GM18526 (cell line): ENCODE results near the gene IL32.

Experiments
- POLR2A ChIP-seq: IDR thresholded peaks from 3 replicates; pipeline ENCODE4 v1.6.1; 2011; ENCODE audit not compliant: insufficient read length; ENCODE audit errors: extremely low read depth

Gene IL32

GRCh38 chr16:3038256-3038655 is 27.2 kb upstream of the IL32 start:
- TF ChIP-seq POLR2A = no peak

DNA sequence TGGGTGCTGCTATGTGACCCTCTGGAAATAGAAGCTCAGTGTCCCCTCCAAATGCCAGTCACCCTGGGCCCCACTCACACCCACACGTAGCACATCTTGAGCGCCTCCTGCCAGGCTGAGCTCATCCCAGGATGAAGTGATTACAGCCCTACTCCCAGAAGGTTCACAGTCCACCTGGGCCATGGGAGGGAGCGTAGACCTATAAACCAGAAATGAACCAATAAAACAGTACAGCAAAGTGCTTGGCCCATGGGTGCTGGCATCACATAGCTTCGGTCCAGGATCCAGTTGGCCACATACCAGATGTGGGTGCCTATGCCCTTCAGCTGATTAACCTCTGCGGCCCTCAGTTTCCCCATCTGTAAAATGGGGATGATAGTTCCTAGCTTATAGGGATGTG is 26.5 kb upstream of the IL32 start:
- TF ChIP-seq POLR2A = no peak

GRCh38 chr16:3042376-3042775 is 23.1 kb upstream of the IL32 start:
- TF ChIP-seq POLR2A = no peak

DNA sequence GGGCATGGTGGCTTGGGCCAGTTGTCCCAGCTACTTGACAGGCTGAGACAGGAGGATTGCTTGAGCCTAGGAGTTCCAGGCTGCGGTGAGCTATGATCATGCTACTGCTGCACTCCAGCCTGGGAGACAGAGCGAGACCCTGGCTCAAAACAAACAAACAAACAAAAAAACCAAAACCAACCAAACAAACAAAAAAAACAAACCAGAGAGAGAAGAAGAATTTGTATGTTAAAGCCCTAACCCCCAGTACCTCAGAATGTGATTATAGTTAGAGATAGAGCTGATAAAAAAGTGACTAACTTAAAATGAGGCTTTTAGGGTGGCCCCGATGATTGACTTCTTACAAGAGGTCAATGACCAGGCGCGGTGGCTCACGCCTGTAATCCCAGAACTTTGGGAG is 20.7 kb upstream of the IL32 start:
- TF ChIP-seq POLR2A = no peak

GRCh38 chr16:3045758-3046640 is 19.4 kb upstream of the IL32 start, which contains the start of gene MMP25:
Gene MMP25, plus strand, starts transcription at chr16:3046561. Its CDS starts 357 bp downstream, at chr16:3046918.
- no peak for TF ChIP-seq POLR2A

DNA sequence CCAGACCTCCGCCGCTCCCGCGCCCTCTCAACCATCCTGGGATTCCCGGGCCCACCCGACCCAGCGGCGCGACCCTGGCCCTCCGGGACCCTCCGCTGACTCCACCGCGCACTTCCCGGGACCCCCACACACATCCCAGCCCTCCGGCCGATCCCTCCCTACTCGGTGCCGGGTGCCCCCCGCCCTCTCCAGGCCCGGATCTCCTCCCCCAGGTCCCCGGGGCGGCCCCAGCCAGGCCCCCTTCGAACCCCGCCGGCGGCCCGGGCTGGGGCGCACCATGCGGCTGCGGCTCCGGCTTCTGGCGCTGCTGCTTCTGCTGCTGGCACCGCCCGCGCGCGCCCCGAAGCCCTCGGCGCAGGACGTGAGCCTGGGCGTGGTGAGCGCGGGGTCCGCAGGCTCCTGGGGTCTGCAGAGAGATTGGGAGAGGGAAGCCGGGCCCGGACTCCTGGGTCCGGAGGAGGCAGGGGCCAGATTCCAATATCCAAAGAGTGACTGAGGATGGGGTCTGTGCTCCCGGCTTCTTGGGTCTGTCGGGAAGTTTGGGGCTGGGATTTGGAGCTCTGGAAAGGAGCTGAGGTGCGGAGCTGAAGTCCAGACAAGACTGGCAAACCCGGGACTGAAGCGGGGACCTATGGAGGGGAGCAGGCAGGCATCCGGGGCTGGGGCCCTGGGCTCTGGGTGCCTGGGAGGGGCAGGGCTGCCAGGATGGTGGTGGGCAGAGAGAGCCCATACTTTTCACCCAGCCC is 18.6 kb upstream of the IL32 start:
- TF ChIP-seq POLR2A = no peak

DNA sequence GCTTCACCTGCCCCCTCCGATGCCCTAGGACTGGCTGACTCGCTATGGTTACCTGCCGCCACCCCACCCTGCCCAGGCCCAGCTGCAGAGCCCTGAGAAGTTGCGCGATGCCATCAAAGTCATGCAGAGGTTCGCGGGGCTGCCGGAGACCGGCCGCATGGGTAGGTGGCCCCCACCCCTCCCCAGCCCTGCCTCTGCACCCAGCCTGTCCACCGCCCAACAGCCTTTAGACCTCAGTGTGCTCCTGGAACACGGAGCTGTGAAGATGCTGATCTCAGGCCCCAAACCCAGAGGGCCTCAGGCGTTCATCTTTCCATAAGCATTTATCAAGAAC is 18.1 kb upstream of the IL32 start:
- TF ChIP-seq POLR2A = no peak

- TF ChIP-seq POLR2A = no peak
Observed at GRCh38 chr16:3049921-3050481, 15.4 kb upstream of the IL32 start.

- no peak for TF ChIP-seq POLR2A
Observed at GRCh38 chr16:3050487-3050886, 15.0 kb upstream of the IL32 start.

DNA sequence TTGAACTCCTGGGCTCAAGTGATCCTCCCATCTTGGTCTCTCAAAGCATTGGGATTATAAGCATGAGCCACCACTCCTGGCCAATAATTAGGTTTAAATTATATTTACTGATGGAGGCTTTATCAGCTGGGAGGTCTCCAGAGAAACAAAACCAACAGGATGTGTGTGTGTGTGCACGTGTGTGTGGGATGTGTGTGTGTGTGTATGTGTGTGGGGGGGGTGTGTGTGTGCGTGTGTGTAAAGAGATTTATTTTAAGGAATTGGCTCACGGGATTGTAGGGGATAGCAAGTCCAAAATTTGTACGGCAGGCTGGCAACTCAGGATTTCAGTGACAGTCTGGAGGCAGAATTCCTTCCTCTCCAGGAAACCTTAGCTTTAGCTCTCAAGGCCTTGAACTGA is 14.4 kb upstream of the IL32 start:
- no peak for TF ChIP-seq POLR2A

DNA sequence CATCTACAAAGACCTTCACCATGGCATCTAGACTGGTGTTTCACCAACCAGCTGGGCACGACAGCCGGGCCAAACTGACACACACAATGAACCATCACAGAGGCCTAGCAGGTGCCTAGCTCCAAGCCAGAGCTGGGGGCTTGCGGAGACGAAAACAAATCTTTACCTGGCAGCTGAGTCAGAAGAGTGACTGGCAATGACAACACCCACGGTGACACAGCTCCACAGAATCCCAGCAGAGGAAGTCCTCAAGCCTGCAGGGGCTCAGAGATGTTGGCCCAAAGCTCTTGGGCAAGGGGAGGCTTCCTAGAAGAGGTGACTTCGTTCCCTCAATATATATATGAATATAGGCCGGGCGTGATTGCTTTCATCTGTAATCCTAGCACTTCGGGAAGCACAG is 13.9 kb upstream of the IL32 start:
- TF ChIP-seq POLR2A = no peak

DNA sequence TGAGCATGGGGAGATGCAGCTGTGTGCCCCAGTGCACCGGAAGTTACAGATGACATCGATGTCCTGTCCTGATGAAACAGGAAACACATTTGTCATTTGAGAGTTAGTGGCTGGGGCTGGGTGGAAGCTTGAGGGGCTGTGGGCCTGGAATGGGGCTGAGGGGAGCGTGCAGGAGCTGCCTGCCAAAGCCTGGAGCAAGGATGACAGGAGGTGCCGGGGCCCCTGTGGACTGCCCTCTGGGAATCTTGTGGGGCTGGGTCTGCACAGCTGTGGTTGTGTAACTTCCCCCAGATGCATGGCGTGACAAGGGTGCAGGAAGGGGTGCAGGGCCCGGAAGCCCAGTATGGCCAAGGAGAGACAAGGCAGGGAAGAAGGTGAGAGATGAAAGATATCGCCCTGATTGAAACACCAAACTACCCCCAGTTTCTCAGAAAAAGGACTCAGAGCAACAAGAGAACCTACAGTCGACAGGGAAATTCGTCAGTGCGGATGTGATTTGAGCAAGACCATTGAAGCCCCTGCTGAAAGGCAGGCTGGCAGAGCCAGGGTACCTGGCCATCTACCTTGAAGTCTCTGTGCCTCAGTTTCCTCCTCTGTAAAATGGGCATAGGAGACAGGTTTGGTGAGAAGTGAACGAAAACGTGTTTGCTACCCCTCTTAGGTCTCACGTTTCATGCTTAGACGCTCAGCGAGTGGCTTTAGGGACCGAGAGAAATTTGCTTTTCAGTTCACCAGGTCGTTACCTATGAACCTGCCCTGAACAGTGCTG is 10.3 kb upstream of the IL32 start:
- TF ChIP-seq POLR2A = no peak

GRCh38 chr16:3056336-3057180 is 8.9 kb upstream of the IL32 start:
- TF ChIP-seq POLR2A = no peak
